ENCODE results near the gene CFTR. TPM values are rescaled to one million over a fixed set of nuclear protein-coding genes. Genes with fewer than 3 reads are reported as not detected.

CFTR gene
- total and polyA plus RNA-seq, 10 donors = 0.02 to 0.27 (median 0.05) TPM; not detected in 6

GRCh38 chr7:117683430-117684175 is 203.8 kb downstream of the CFTR start:
- Histone ChIP-seq H3K4me3 (no peak overlapping the region), H3K9me3 (no peaks in the 10 kb centered on the region), H3K4me1 (no peaks in the 10 kb centered on the region), H3K36me3 (no peaks in the 10 kb centered on the region), H3K27ac (no peak overlapping the region), H3K27me3 (replicated peaks in 1 of 7) (no peaks in the 10 kb centered on the region)
- DNase-seq = no peak
- 77 to 88% (median 84%) methylated on average over 8 of the region's 8 CpGs for WGBS, 5 donors
- TF ChIP-seq, protein P1, sequence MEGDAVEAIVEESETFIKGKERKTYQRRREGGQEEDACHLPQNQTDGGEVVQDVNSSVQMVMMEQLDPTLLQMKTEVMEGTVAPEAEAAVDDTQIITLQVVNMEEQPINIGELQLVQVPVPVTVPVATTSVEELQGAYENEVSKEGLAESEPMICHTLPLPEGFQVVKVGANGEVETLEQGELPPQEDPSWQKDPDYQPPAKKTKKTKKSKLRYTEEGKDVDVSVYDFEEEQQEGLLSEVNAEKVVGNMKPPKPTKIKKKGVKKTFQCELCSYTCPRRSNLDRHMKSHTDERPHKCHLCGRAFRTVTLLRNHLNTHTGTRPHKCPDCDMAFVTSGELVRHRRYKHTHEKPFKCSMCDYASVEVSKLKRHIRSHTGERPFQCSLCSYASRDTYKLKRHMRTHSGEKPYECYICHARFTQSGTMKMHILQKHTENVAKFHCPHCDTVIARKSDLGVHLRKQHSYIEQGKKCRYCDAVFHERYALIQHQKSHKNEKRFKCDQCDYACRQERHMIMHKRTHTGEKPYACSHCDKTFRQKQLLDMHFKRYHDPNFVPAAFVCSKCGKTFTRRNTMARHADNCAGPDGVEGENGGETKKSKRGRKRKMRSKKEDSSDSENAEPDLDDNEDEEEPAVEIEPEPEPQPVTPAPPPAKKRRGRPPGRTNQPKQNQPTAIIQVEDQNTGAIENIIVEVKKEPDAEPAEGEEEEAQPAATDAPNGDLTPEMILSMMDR (IDR thresholded peaks at IDR 0.05 in 8 of 11, conservative IDR thresholded peaks at IDR 0.05 in 3 of 11) = no peak
- TF ChIP-seq POLR2AphosphoS5 (IDR thresholded peaks at IDR 0.05) (no peak), POLR2A (IDR thresholded peaks at IDR 0.05) (no peak)
- intact Hi-C loops (cut with DNase I; ENCODE audit: low total_unique reads) = no loop called here

DNA sequence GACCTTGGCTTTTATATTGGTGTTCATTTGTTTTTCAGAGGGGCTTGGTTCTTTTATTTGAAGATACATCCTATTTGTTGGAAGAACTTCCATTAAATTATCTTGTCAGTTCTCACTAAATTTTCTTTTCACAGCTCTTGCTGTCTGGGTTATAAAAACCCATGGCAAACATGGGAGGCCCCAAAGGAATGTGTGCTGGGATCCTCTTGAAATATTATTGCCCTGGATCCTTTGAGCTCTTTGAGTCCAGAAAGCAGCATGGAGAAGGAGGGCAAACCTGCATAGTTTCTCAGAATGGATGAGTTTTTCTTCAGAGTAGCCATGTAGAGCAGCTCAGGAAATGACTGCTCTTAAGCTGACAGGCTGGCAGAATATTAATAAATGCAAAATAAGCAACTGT is 206.0 kb downstream of the CFTR start:
- no peak for TF ChIP-seq POLR2AphosphoS5 (IDR thresholded peaks at IDR 0.05)
- no peak for TF ChIP-seq POLR2A (IDR thresholded peaks at IDR 0.05)
- TF ChIP-seq, protein P1 (IDR thresholded peaks at IDR 0.05 in 8 of 11, conservative IDR thresholded peaks at IDR 0.05 in 3 of 11) = no peak
- no peaks in the 10 kb centered on the region for H3K9me3 ChIP-seq
- no peaks in the 10 kb centered on the region for H3K36me3 ChIP-seq
- no peak overlapping the region for H3K27ac ChIP-seq
- intact Hi-C loops (cut with DNase I; ENCODE audit: low total_unique reads) = no loop called here
- no peak for DNase-seq
- no peak overlapping the region for H3K4me3 ChIP-seq
- H3K4me1 ChIP-seq = no peaks in the 10 kb centered on the region
- H3K27me3 ChIP-seq (replicated peaks in 1 of 7) = no peaks in the 10 kb centered on the region

DNA sequence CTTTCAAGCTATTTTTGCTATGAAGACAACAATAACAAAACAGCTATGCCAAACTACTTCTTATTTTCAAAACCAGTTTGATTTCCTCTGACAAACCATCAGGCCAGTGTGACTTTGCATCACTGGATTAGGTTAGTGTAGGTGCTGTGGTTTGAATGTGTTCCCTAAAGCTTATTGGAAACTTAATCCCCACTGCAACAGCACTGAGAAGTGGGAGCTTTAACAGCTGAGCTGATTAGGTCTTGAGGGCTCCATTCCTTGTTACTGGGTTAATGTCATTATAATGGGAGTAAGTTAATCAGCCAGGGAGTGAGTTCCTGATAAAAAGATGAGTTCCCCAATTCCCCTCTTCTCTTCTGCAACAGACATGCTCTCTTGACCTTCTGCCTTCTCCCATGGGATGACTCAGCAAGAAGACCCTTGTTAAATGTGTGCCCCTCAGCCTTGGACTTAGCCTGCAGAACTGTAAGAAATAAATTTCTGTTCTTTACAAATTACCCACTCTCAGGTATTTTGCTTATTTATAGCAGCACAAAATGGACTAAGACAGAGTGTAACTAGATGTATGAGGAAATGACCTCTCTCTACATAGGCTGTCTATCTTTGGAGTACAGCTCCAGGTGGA is 206.6 kb downstream of the CFTR start:
- H3K36me3 ChIP-seq = no peaks in the 10 kb centered on the region
- TF ChIP-seq POLR2AphosphoS5 (IDR thresholded peaks at IDR 0.05) = no peak
- no peak for TF ChIP-seq POLR2A (IDR thresholded peaks at IDR 0.05)
- TF ChIP-seq, protein P1 (IDR thresholded peaks at IDR 0.05 in 8 of 11, conservative IDR thresholded peaks at IDR 0.05 in 3 of 11) = no peak
- intact Hi-C loops (cut with DNase I; ENCODE audit: low total_unique reads) = no loop called here
- no peaks in the 10 kb centered on the region for H3K9me3 ChIP-seq
- H3K27ac ChIP-seq = no peak overlapping the region
- H3K4me1 ChIP-seq = no peaks in the 10 kb centered on the region
- H3K4me3 ChIP-seq = no peak overlapping the region
- no peak for DNase-seq
- no peaks in the 10 kb centered on the region for H3K27me3 ChIP-seq (replicated peaks in 1 of 7)

DNA sequence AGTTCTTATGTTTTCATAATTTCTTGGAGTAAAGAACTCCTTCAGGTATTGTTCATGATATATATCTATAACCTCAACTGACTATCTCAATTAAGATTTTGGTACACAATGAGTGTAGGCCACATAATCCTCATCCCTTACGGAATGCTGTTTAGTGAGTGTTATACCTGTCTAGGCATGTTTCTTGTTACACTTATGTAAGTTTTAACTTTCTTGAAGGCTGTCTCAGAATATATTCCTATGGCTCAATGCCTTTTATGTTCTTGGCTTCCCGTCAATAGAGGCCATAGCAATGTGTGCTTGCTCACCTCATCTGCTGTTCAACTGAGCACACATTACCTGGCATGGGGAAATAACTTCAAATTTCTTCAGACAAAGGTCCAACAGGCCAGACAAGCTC is 208.3 kb downstream of the CFTR start:
- no peak overlapping the region for H3K4me3 ChIP-seq
- DNase-seq = no peak
- H3K36me3 ChIP-seq = no peaks in the 10 kb centered on the region
- WGBS, 5 donors = 94 to 98% (median 96%) methylated on average over 2 of the region's 2 CpGs
- no peaks in the 10 kb centered on the region for H3K27me3 ChIP-seq (replicated peaks in 1 of 7)
- H3K9me3 ChIP-seq = no peaks in the 10 kb centered on the region
- H3K4me1 ChIP-seq = no peaks in the 10 kb centered on the region
- TF ChIP-seq POLR2AphosphoS5 (IDR thresholded peaks at IDR 0.05) (no peak), POLR2A (IDR thresholded peaks at IDR 0.05) (no peak)
- TF ChIP-seq, protein P1 (IDR thresholded peaks at IDR 0.05 in 8 of 11, conservative IDR thresholded peaks at IDR 0.05 in 3 of 11) = no peak
- intact Hi-C loops (cut with DNase I; ENCODE audit: low total_unique reads) = no loop called here
- H3K27ac ChIP-seq = no peak overlapping the region
